Spleen (tissue), 11 donors: ENCODE measurements around the gene XYLT1. TPM values are rescaled to one million over a fixed set of nuclear protein-coding genes. Genes with fewer than 3 reads are reported as not detected.

Experiments used
- DNase-seq: peaks from one replicate; pipeline ENCODE4 v3.0.0-alpha.2; 2020
- H3K27ac ChIP-seq, 8 donors: fragments of 200-600 bp; sonication (generic) in 7 of 8; 1 replicate in 4 of 8; 2 replicates in 4 of 8; pipeline versions ENCODE4 v1.5.0 to v1.8.0; 2016 to 2021; ENCODE audit warnings: inconsistent platforms in 4 of 8, mild to moderate bottlenecking in 4 of 8, moderate library complexity in 1 of 8
- H3K27me3 ChIP-seq, 7 donors: fragments of 200-600 bp; sonication (generic) in 6 of 7; replicated peaks in 1 of 7; 1 replicate in 4 of 7; 2 replicates in 3 of 7; pipeline versions ENCODE4 v1.5.0 to v1.8.0; 2016 to 2021; ENCODE audit warnings: inconsistent platforms in 3 of 7, mild to moderate bottlenecking in 1 of 7
- H3K36me3 ChIP-seq, 6 donors: fragments of 200-600 bp; sonication (generic) in 5 of 6; 1 replicate in 4 of 6; 2 replicates in 2 of 6; pipeline versions ENCODE4 v1.5.0 to v1.8.0; 2016 to 2021; ENCODE audit warnings: inconsistent platforms in 2 of 6
- H3K4me1 ChIP-seq, 6 donors: fragments of 200-600 bp; sonication (generic) in 5 of 6; 1 replicate in 3 of 6; 2 replicates in 3 of 6; pipeline versions ENCODE4 v1.5.0 to v1.8.0; 2016 to 2021; ENCODE audit warnings: inconsistent platforms in 3 of 6
- H3K4me3 ChIP-seq, 8 donors: fragments of 200-600 bp; sonication (generic) in 7 of 8; 1 replicate in 4 of 8; 2 replicates in 4 of 8; pipeline versions ENCODE4 v1.5.0 to v1.8.0; 2016 to 2021; ENCODE audit warnings: inconsistent platforms in 4 of 8, mild to moderate bottlenecking in 4 of 8, moderate library complexity in 2 of 8
- H3K9me3 ChIP-seq, 8 donors: fragments of 200-600 bp; sonication (generic) in 7 of 8; 1 replicate in 4 of 8; 2 replicates in 4 of 8; pipeline versions ENCODE4 v1.5.0 to v1.8.0; 2016 to 2021; ENCODE audit warnings: inconsistent platforms in 4 of 8
- CTCF ChIP-seq, 11 experiments: fragments of 200-600 bp in 7 of 11; fragments of 450-650 bp in 4 of 11; sonication (generic) in 4 of 11; IDR thresholded peaks in 8 of 11; conservative IDR thresholded peaks in 3 of 11; 1 replicate in 7 of 11; 2 replicates in 4 of 11; pipeline versions ENCODE4 v1.4.0 to v1.8.0; 2016 to 2021; ENCODE audit warnings: antibody characterized with exemption in 11 of 11, inconsistent platforms in 4 of 11, mild to moderate bottlenecking in 1 of 11
- POLR2A ChIP-seq, 3 donors: fragments of 450-650 bp; IDR thresholded peaks; one replicate each; pipeline ENCODE4 v1.5.1; 2017; ENCODE audit warnings: antibody characterized with exemption in 3 of 3, mild to moderate bottlenecking in 1 of 3
- POLR2AphosphoS5 ChIP-seq, 3 donors: sonication (generic); formaldehyde crosslinking; IDR thresholded peaks; one replicate each; pipeline ENCODE4 v1.5.1; 2017; ENCODE audit warnings: antibody characterized with exemption in 3 of 3
- WGBS, 5 donors: extraction: QIAGEN DNeasy Blood & Tissue Kit in 3 of 5; methylation state at CpG; one replicate each; pipeline versions ENCODE4 v1.1.5 to v1.1.7; 2013 to 2018; 5-methylcytosine and 5-hydroxymethylcytosine counted together
- intact Hi-C: fragments of 100-400 bp; cut with DNase I; formaldehyde crosslinking; loops from one replicate; pipeline ENCODE4 v1.15.0; 2023; ENCODE audit warnings: low total_unique reads
- polyA plus RNA-seq, 3 donors: library from polyadenylated mRNA; stranded (reverse); fragments of 200-250 nt; gene quantifications; one replicate each; pipeline ENCODE4 v1.2.1, GENCODE V29; 2013
- total RNA-seq, 7 donors: library from RNA; depleted of rRNA in 3 of 7; stranded (reverse); fragments of >200 nt in 3 of 7; fragmentation: NEBNext Ultra II Directional in 4 of 7; extraction: Animal tissue kit (Norgen Biotek cat#: 25700) in 4 of 7; gene quantifications; one replicate each; pipeline versions ENCODE4 v1.1.0 to v1.2.1, GENCODE V29; 2016 to 2021
- donor health status: healthy with polysubstance abuse.
- donor health status: DM: no; HTN: no; CAD: no; lungs with moderate emphysema.
- donor health status: DM: no; HTN: no; CAD: no.
- donor health status: Bipolar disorder and iron deficiency.
- donor health status: healthy.
- donor health status: DM: no; HTN: no; CAD: no.
- donor health status: DM: yes; HTN: yes; CAD: no.

The XYLT1 gene
- total and polyA plus RNA-seq, 10 donors = 2.1 to 40.7 (median 23.5) TPM

DNA sequence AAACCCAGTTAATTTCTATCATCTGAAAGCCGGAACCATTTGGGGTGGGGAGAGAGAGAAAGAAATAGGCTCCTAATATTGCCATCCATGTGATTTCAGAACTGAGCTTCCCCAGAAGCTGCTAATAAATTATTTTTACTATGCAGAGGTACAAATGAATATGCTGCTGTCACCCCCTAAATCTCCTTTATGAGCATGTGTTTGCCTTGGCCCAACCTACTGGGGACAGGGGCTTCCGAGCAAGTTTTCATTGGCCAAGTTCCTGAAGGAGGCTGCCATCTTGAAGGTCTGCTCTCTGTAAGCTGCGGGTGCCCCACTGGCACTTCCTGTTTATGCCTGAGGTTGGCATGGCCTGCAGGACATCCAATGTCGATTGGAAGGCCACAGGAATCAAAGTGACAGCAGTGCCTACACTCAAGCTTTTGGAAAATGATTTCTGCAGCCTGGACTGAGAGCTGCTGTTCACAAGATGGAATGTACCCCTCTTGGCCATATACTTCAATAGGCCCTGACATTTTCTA, 194.7 kb downstream of the XYLT1 start:
- H3K4me1 ChIP-seq = peaks cover 0 to 62% (median 15%) of the 10 kb centered on the region in 6 donors
- H3K9me3 ChIP-seq = no peaks in the 10 kb centered on the region
- H3K36me3 ChIP-seq = no peaks in the 10 kb centered on the region
- intact Hi-C loops = no loop called here
- no peak for DNase-seq
- H3K4me3 ChIP-seq = no peak overlapping the region
- no peaks in the 10 kb centered on the region for H3K27me3 ChIP-seq
- WGBS, 5 donors = 62 to 74% (median 68%) methylated on average over 4 of the region's 4 CpGs
- TF ChIP-seq POLR2A (IDR thresholded peaks at IDR 0.05) = no peak
- no peak for TF ChIP-seq POLR2AphosphoS5 (IDR thresholded peaks at IDR 0.05)
- TF ChIP-seq CTCF (IDR thresholded peaks at IDR 0.05 in 8 of 11, conservative IDR thresholded peaks at IDR 0.05 in 3 of 11) = no peak
- no peak overlapping the region for H3K27ac ChIP-seq

GRCh38 chr16:17275076-17276009, 195.4 kb downstream of the XYLT1 start:
- Histone ChIP-seq H3K27ac (no peak overlapping the region), H3K9me3 (no peaks in the 10 kb centered on the region), H3K4me3 (no peak overlapping the region), H3K36me3 (no peaks in the 10 kb centered on the region), H3K27me3 (no peaks in the 10 kb centered on the region), H3K4me1 (peaks cover 0 to 65% (median 16%) of the 10 kb centered on the region in 6 donors)
- DNase-seq = no peak
- WGBS, 5 donors = 84 to 91% (median 91%) methylated on average over 9 of the region's 9 CpGs
- intact Hi-C loops = no loop called here
- no peak for TF ChIP-seq CTCF (IDR thresholded peaks at IDR 0.05 in 8 of 11, conservative IDR thresholded peaks at IDR 0.05 in 3 of 11)
- TF ChIP-seq POLR2A (IDR thresholded peaks at IDR 0.05) = no peak
- TF ChIP-seq POLR2AphosphoS5 (IDR thresholded peaks at IDR 0.05) = no peak

GRCh38 chr16:17273142-17273561, 197.6 kb downstream of the XYLT1 start:
- H3K27ac ChIP-seq = no peak overlapping the region
- TF ChIP-seq POLR2A (IDR thresholded peaks at IDR 0.05) (no peak), CTCF (IDR thresholded peaks at IDR 0.05 in 8 of 11, conservative IDR thresholded peaks at IDR 0.05 in 3 of 11) (no peak), POLR2AphosphoS5 (IDR thresholded peaks at IDR 0.05) (no peak)
- no peak overlapping the region for H3K4me3 ChIP-seq
- intact Hi-C loops = no loop called here
- H3K9me3 ChIP-seq = no peaks in the 10 kb centered on the region
- DNase-seq = no peak
- H3K27me3 ChIP-seq = no peaks in the 10 kb centered on the region
- H3K36me3 ChIP-seq = no peaks in the 10 kb centered on the region
- 61 to 74% (median 71%) methylated on average over 4 of the region's 4 CpGs for WGBS, 5 donors
- peaks cover 0 to 54% (median 9%) of the 10 kb centered on the region in 6 donors for H3K4me1 ChIP-seq

DNA sequence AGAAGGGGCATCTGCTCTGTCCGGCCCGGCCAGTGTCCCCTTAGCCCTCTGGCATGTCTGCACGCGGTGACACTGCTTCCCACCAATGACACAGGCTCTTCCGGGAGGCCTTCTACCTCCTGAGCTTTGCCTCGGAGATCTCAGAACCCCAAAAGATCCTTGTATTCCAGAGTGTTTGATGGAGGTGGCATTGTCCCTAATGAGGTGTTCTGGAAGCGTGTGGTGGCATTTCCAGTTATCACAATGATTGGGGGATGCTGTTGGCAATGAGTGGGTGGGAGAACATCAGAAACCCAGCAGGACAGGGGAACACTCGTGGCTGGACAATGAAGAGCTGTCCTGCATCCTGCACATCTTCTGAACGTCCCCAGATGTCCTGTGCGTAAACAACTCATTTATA, 198.0 kb downstream of the XYLT1 start:
- intact Hi-C loops = no loop called here
- peaks cover 0 to 50% (median 6%) of the 10 kb centered on the region in 6 donors for H3K4me1 ChIP-seq
- 86 to 94% (median 89%) methylated on average over 10 of the region's 10 CpGs for WGBS, 5 donors
- no peaks in the 10 kb centered on the region for H3K27me3 ChIP-seq
- H3K36me3 ChIP-seq = no peaks in the 10 kb centered on the region
- TF ChIP-seq POLR2A (IDR thresholded peaks at IDR 0.05) (no peak), CTCF (IDR thresholded peaks at IDR 0.05 in 8 of 11, conservative IDR thresholded peaks at IDR 0.05 in 3 of 11) (no peak), POLR2AphosphoS5 (IDR thresholded peaks at IDR 0.05) (no peak)
- DNase-seq = no peak
- no peak overlapping the region for H3K27ac ChIP-seq
- no peaks in the 10 kb centered on the region for H3K9me3 ChIP-seq
- H3K4me3 ChIP-seq = no peak overlapping the region
